A673 (cell line): ENCODE results near the gene MAPRE3. TPM values are rescaled to one million over a fixed set of nuclear protein-coding genes. Genes with fewer than 3 reads are reported as not detected.

ENCODE experiments used
- BruUV-seq: library from RNA; stranded (reverse); fragments of 400-500 nt; replicated peaks from 2 replicates; lab custom pipeline; 2021; lab: Mats Ljungman, UMichigan
- CTCF ChIA-PET: fragments of 300-600 bp; sonication (Branson Sonifier 250); formaldehyde crosslinking; loops from one replicate; lab custom pipeline; 2022; ENCODE audit warnings: antibody characterized with exemption; lab: Charles Lee
- POLR2A ChIA-PET: fragments of 300-600 bp; sonication (Branson Sonifier 250); formaldehyde crosslinking; loops from one replicate; lab custom pipeline; 2022; ENCODE audit warnings: antibody characterized with exemption; ENCODE audit not compliant: low non-redundant PET; lab: Charles Lee
- DNase-seq: peaks from one replicate; pipeline ENCODE4 v3.0.0-alpha.2; 2015; ENCODE audit warnings: low spot score
- H3K27ac ChIP-seq: fragments of 200-600 bp; sonication (generic); 2 replicates; pipeline ENCODE4 v1.5.1; 2016; ENCODE audit warnings: mixed run types, low read depth, mild to moderate bottlenecking, mixed read lengths, antibody characterized with exemption, low read length; ENCODE audit not compliant: poor library complexity, severe bottlenecking
- H3K27me3 ChIP-seq: fragments of 200-600 bp; sonication (generic); replicated peaks from 2 replicates; pipeline ENCODE4 v1.6.1; 2017; ENCODE audit warnings: mixed run types, low read depth, mild to moderate bottlenecking, mixed read lengths, antibody characterized with exemption, low read length; ENCODE audit not compliant: insufficient read depth, poor library complexity
- H3K36me3 ChIP-seq: fragments of 200-600 bp; sonication (generic); 2 replicates; pipeline ENCODE4 v1.6.1; 2016; ENCODE audit warnings: mixed run types, mild to moderate bottlenecking, mixed read lengths, antibody characterized with exemption, low read length; ENCODE audit not compliant: insufficient read depth, poor library complexity, severe bottlenecking
- H3K4me1 ChIP-seq: fragments of 200-600 bp; sonication (generic); 2 replicates; pipeline ENCODE4 v1.6.1; 2017; ENCODE audit warnings: mixed run types, mild to moderate bottlenecking, mixed read lengths, antibody characterized with exemption, low read length; ENCODE audit not compliant: insufficient read depth, poor library complexity, severe bottlenecking
- H3K4me3 ChIP-seq: fragments of 200-600 bp; sonication (generic); 2 replicates; pipeline ENCODE4 v1.5.1; 2016; ENCODE audit warnings: low read depth, mixed run types, mild to moderate bottlenecking, mixed read lengths, low read length; ENCODE audit not compliant: poor library complexity, severe bottlenecking
- H3K9me3 ChIP-seq: fragments of 200-600 bp; sonication (generic); 2 replicates; pipeline ENCODE4 v1.6.1; 2016; ENCODE audit warnings: mixed run types, low read depth, mild to moderate bottlenecking, mixed read lengths, antibody characterized with exemption, low read length; ENCODE audit not compliant: poor library complexity, severe bottlenecking
- EZH2 ChIP-seq: fragments of 200-600 bp; sonication (generic); IDR thresholded peaks from 2 replicates; pipeline ENCODE4 v1.6.1; 2017; ENCODE audit warnings: borderline replicate concordance, low read depth, mild to moderate bottlenecking, mixed read lengths, antibody characterized with exemption, low read length; ENCODE audit not compliant: poor library complexity, severe bottlenecking
- intact Hi-C: fragments of 100-400 bp; cut with micrococcal nuclease; formaldehyde crosslinking; loops from one replicate; pipeline ENCODE4 v1.10.0; 2022; ENCODE audit not compliant: unreplicated experiment
- total RNA-seq: library from RNA; stranded (reverse); gene quantifications from 2 replicates; pipeline ENCODE4 v1.2.3, GENCODE V29; 2021
- TF ChIP-seq, protein P1 (sequence below): fragments of 300-800, 200-600 bp; sonication (generic); conservative IDR thresholded peaks from 2 replicates; pipeline ENCODE4 v1.5.1; 2017; ENCODE audit warnings: low read depth, mild to moderate bottlenecking, antibody characterized with exemption, low read length, moderate library complexity, mixed read lengths

Gene MAPRE3
- total RNA-seq, 1 experiment from 2014 or later: 8.4 TPM

DNA sequence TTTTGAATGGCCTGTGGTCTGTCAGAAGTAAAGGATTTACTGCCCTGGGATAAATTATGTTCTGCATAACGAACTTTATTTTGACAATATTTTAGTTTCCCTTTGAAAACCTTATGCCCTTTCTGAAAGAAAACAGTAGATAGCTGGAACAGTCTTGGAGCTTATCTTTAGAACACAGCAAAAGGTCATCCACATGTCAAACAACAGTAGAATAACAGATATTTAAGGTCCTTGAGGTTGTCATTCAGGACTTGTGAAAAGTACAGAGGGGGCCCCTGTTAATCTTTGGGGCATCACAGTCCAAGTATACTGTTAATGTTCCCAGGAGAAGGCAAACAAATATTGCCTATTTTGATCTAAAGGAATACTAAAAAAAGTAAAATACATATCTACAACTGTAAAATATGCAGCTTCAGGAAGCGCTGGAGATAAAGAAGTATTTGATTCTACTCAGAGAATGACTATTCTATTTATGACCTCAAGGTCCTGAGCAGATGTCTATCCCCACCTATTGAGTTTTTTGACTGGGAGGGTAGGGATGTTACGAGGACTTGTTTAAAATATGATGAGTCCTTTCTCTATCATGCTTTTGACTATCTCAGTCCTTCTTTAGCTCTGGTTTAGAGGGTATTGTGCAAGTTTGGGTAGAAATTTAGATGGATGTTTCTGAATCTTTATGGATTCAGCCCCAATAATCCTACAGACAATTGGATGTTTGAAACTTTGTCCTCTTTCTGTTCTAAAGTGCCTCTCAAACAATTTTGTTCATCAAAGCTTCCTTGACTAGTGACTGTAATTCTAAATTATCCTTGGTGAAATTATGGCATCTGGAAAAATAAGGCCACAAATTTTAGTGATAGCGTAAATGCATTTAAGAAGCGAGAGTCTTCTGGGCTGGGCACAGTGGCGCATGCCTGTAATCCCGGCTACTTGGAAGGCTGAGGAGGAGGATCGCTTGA lies 37.3 kb downstream of the MAPRE3 start:
- Histone ChIP-seq H3K27ac (no peak overlapping the region), H3K27me3 (no peaks in the 10 kb centered on the region), H3K9me3 (no peaks in the 10 kb centered on the region), H3K4me3 (no peak overlapping the region), H3K4me1 (no peaks in the 10 kb centered on the region), H3K36me3 (no peaks in the 10 kb centered on the region)
- no peak for TF ChIP-seq EZH2
- TF ChIP-seq, protein P1, sequence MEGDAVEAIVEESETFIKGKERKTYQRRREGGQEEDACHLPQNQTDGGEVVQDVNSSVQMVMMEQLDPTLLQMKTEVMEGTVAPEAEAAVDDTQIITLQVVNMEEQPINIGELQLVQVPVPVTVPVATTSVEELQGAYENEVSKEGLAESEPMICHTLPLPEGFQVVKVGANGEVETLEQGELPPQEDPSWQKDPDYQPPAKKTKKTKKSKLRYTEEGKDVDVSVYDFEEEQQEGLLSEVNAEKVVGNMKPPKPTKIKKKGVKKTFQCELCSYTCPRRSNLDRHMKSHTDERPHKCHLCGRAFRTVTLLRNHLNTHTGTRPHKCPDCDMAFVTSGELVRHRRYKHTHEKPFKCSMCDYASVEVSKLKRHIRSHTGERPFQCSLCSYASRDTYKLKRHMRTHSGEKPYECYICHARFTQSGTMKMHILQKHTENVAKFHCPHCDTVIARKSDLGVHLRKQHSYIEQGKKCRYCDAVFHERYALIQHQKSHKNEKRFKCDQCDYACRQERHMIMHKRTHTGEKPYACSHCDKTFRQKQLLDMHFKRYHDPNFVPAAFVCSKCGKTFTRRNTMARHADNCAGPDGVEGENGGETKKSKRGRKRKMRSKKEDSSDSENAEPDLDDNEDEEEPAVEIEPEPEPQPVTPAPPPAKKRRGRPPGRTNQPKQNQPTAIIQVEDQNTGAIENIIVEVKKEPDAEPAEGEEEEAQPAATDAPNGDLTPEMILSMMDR: no peak
- ChIA-PET CTCF (no interaction called here), POLR2A (no interaction called here)
- no peak for DNase-seq
- BruUV-seq: no TSS peak
- intact Hi-C loops: no loop called here

- no peak overlapping the region for H3K4me3 ChIP-seq
- H3K27ac ChIP-seq: no peak overlapping the region
- CTCF ChIA-PET: no interaction called here
- intact Hi-C loops: no loop called here
- H3K9me3 ChIP-seq: no peaks in the 10 kb centered on the region
- no peaks in the 10 kb centered on the region for H3K36me3 ChIP-seq
- no TSS peak for BruUV-seq
- POLR2A ChIA-PET: no interaction called here
- no peaks in the 10 kb centered on the region for H3K27me3 ChIP-seq
- DNase-seq: no peak
- TF ChIP-seq EZH2: no peak
- TF ChIP-seq, protein P1: no peak
- no peaks in the 10 kb centered on the region for H3K4me1 ChIP-seq
Observed at GRCh38 chr2:27008678-27009077, 38.2 kb downstream of the MAPRE3 start.

DNA sequence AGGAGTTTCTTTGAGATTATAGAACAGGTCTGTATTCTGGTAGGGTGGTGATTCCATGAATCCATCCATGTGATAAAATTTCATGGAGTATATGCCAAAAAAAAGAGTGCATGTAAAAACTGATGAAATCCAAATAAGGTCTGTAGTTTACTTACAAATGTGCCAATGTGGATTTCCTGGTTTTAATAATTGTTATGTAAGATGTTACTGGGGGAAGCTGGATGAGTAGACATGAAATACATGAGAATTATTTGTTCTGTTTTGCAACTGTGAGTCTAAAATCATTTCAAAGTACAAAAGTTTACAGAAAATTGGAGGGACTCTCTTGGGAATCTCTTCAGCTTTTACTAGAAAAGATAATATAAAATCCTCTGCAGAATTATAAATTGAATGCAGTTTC lies 38.6 kb downstream of the MAPRE3 start:
- TF ChIP-seq, protein P1: no peak
- no peak for TF ChIP-seq EZH2
- POLR2A ChIA-PET: no interaction called here
- CTCF ChIA-PET: no interaction called here
- Histone ChIP-seq H3K27me3 (no peaks in the 10 kb centered on the region), H3K4me1 (no peaks in the 10 kb centered on the region), H3K36me3 (no peaks in the 10 kb centered on the region), H3K27ac (no peak overlapping the region), H3K4me3 (no peak overlapping the region), H3K9me3 (no peaks in the 10 kb centered on the region)
- no peak for DNase-seq
- BruUV-seq: no TSS peak
- intact Hi-C loops: no loop called here
